ENCODE results near the gene SLC25A45.

DNA sequence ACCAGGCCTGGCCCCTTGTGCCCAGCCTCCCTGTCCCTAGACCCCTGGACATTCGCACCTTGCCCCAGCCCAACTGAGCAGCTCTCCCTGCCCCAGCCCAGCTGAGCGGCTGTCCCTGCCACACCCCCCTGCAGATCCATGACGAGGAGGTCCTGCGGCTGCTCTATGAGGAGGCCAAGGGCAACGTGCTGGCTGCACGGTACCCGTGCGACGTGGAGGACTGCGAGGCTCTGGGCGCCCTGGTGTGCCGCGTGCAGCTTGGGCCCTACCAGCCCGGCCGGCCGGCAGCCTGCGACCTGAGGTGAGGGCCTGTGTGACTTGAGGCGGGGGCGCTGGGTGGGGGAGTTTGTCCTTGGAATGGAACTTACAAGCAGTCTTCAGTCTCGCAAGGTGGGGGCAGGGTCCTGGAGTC lies 11.7 kb upstream of the SLC25A45 start:
- TF ChIP-seq POLR2A (IDR thresholded peaks at IDR 0.05; ENCODE audit: low read depth) (no peak), POLR2AphosphoS5 (IDR thresholded peaks at IDR 0.05) (no peak), EP300 (IDR thresholded peaks at IDR 0.05) (no peak)
- TF ChIP-seq, protein P1, sequence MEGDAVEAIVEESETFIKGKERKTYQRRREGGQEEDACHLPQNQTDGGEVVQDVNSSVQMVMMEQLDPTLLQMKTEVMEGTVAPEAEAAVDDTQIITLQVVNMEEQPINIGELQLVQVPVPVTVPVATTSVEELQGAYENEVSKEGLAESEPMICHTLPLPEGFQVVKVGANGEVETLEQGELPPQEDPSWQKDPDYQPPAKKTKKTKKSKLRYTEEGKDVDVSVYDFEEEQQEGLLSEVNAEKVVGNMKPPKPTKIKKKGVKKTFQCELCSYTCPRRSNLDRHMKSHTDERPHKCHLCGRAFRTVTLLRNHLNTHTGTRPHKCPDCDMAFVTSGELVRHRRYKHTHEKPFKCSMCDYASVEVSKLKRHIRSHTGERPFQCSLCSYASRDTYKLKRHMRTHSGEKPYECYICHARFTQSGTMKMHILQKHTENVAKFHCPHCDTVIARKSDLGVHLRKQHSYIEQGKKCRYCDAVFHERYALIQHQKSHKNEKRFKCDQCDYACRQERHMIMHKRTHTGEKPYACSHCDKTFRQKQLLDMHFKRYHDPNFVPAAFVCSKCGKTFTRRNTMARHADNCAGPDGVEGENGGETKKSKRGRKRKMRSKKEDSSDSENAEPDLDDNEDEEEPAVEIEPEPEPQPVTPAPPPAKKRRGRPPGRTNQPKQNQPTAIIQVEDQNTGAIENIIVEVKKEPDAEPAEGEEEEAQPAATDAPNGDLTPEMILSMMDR (IDR thresholded peaks at IDR 0.05) = no peak
